HG02973 (cell line): ENCODE results near the gene EDN2.

Source experiments
- ATAC-seq: cut with Tn5 transposase; IDR thresholded peaks from one replicate; pipeline ENCODE4 v1.9.1; 2021; ENCODE audit warnings: moderate library complexity; ENCODE audit not compliant: unreplicated experiment

The EDN2 gene

DNA sequence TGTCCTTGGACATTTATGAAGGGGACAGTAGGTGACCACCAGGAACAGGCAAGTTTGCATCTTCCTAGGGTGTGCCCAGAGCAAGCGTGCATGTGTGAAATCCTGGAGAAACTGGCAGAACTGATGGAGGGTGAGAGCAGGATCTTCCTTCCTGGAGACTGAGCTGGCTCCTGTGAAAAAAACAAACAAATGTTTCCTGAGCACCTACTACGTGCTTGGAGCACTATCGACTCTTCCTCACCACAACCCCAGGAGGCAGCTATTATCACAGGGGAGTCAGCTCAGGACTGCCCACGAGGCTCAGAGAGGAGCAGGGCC, 1.5 kb upstream of the EDN2 start:
- ATAC-seq: no peak

DNA sequence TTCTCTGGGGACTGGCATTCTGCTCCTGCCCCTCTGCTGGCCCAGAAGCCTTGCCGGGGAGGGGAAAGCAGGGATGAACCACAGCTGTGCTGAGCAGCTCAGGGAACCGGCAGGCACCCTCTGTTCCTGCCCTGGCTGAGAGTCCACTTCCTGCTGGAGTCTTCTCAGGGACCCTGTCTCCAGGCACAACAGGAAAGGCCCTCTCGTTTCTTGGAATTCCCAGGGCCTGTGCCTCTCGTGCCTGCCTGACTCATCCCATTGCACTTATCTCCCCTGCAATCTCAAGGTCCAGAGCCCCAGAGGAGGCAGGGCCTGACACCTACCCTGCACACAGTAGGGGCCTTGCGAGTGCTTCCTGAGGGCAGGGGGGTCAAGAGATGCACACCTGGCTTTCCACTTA, 1.1 kb upstream of the EDN2 start:
- no peak for ATAC-seq

DNA sequence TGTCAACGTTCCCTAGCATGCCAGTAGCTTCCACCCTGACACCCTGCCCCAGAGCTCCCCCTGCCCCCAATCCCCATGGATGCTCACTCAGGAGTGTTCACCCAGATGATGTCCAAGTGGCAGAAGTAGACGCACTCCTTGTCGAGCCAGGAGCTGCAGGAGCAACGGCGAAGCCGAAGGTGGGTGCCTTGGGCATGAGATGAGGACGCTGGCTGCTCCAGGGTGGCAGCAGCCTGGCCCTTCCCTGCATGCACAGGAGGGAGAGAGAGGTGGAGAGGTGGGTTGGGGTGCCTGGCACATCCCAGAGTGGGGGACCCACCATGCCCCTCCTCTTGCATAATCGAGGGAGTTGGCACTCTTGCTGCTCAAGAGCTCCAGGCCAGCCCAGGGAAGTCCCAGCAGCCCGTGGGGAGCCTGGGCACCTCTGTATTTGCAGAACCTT, 502 bp downstream of the EDN2 start:
- ATAC-seq: no peak

GRCh38 chr1:41483001-41483850, 1.3 kb downstream of the EDN2 start:
- no peak for ATAC-seq

- no peak for ATAC-seq
Measured at GRCh38 chr1:41482001-41482765, 2.3 kb downstream of the EDN2 start.

DNA sequence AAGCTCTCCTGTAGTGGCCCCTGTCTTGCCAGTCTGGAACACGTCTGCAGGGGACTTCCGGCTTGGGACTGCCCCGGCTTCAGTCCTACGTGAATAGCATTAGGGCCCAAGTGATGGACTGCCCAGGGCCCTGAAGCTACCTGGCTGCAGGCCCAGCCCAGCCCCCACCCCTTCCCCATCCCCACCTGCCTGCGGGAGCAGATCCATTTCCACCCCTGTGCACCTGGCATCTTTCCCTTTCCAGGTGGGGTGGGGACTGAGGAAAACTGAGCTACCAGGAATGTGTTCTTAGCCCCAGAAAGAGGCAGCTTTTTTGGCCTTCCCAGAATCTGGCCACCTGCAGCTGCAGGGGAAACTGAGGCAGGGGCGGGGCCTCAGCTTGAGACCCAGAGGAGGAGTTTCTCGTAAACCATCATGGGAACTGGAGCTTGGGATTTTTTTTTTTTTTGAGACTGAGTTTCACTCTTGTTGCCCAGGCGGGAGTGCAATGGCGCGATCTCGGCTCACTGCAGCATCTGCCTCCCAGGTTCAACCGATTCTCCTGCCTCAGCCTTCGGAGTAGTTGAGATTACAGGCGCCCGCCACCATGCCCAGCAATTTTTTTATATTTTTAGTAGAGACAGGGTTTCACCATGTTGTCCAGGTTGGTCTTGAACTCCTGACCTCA, 3.2 kb downstream of the EDN2 start:
- ATAC-seq: no peak

DNA sequence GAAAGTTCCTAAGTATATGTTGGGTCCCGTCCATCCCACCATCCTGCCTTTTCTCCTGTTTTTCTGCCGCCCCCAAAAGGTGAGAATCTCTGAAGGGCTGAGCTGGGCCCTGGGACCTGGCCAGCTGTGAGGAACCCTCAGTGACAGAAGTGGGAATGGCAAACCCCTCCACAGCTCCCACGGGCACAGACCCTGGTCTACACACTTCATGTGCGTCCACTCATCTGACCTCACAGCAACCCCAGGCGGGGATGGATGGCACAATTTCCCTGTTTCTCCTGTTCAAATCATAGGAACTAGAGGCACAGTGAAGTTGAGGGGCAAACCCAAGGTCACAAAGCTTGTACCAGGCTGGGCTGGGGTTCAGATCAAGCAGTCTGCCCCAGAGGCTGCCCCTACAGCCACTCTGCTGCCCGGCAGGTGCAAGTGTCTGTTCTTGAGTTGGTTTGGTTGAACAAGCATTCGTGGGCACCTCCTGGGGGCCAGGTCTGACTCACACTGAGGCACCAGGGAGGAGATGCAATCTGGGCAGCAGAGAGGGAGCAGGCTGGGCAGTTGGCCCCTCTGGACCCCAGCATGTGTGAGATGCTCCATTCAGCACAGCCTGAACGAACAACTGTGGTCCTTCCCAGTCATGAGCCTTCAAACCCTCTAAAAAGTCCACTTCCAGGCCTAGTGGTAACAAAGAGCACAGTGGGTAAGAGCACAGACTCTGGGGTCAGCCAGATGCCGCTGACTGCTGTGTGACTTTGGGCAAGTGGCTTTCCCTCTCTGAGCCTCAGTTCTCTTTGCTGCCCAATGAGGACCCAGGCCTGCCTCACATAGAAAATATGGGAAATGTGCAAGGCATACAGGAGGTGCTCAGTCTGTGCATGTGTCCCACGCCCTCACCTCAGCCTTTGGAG, 4.0 kb downstream of the EDN2 start:
- ATAC-seq: no peak

DNA sequence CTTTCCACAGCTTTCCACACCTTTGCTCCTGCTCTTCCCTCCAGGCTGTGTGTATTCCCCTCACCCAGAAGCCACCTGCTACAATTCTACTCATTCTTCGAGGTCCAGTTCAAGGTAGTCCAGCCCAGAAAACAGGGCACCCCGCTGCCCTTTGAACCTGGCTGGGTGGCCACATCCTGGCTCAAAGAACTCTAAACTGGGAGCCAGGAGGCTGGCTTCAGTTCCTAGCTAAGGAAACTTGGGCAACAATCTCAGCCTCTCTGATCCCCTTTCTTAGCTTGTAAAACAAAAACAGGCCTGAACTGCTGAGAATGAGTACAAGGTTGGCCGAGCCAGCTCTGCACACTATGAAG, 4.7 kb downstream of the EDN2 start:
- ATAC-seq: no peak

- no peak for ATAC-seq
Measured at GRCh38 chr1:41479000-41479807, 5.3 kb downstream of the EDN2 start.

DNA sequence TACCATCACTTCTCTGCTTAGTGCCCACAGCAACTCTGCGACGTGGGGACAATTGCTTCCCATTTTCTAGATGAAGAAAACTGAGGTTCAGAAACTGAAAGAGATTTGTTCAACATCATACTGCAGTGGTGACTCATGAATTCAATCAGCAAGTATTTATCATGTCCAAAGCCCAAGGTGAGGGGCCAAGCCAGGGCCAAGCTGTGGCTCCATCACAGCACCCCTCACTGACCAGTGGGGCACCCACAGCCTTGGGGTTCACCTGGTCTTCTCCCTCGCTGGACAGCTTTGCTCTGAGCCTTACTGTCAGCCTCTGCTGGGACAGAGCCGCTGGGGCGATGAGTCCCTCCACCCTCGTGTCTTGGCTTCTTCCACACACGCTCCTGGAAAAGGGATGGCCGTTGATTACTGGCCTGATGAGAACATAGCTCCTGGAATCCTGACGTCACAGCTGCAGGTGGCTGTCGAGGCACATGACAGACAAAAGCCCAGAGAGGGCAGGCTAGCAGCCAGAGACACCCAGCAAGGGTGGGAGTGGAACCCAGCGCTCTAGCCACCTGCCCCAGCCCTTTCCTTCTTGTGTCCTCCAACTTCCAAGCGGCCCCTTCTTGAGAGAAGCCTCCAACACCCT, 6.2 kb downstream of the EDN2 start:
- no peak for ATAC-seq

GRCh38 chr1:41476807-41477361, 7.6 kb downstream of the EDN2 start:
- ATAC-seq: no peak

DNA sequence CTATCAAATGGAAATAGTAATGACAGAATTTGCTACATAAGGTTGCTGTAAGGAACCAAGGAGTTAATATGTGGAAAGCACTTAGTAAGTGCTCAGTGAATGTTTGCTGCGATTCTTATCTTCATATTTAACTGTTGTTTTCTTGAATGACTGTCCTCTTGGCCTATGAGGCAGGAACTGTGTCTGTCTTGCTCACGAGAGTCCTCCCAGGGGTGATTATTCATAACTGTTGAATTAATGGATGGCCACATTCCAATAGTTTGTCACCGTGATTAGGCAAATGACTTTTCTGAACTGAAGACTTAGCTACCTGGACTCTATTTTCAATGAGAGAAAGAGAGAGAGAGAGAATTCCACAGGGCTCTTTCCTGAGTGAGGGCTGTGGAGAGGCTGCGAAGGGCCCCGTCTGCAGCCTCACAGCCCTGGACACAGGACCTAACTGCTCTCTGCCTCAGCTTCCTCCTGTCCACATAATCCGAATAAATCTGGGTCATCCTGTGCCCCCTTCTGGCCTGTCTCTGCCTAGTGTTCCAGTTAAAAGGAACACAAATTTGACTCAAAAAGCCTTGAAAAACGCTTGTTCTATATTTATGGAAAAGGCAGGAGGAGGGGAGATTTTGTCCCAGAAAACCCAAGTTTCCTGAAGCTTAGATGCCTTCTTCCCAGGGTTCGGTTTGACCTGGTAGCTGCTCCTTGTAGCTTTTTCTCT, 8.5 kb downstream of the EDN2 start:
- ATAC-seq: no peak

GRCh38 chr1:41475346-41475745, 9.1 kb downstream of the EDN2 start:
- ATAC-seq: no peak

DNA sequence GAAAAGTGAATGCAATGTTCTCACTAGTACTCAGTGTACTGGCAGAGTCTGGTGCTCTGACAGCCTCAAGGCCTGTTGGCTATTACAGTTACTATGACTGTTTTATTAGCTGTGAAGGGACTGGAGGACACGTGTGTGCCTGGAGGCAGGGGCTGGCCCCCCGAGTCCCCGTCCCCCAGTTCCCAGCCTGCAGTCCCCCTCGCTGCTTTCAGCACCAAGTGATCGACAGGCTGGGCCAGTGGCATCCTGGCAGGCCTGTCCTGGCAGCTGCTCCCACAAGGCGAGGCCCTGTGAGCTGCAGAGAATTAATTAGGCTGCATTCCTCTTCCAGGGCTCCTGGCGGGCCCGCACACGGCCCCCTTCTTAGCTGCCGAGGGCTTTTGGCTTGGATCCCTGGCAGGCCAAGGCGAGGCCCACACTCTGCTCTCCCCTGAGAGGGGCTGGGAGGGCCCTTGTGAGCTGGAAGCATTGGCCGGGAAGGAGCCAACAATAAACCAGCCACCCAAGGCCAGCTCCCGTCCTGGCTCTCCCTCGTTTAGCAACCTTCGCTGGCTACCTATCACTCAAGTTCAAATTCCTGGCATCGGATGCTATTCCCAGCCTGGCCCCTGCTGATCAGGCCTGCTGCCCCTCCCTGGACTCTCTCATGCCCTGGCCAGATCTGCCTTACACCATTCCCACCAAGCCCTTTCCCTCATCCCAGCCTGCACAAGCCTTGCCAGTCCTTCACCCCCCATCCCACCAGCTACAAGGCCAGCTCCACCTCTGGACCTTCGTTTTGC, 9.8 kb downstream of the EDN2 start:
- ATAC-seq: no peak

GRCh38 chr1:41473738-41474362, 10.6 kb downstream of the EDN2 start:
- ATAC-seq: no peak

GRCh38 chr1:41471658-41472057, 12.8 kb downstream of the EDN2 start:
- no peak for ATAC-seq

DNA sequence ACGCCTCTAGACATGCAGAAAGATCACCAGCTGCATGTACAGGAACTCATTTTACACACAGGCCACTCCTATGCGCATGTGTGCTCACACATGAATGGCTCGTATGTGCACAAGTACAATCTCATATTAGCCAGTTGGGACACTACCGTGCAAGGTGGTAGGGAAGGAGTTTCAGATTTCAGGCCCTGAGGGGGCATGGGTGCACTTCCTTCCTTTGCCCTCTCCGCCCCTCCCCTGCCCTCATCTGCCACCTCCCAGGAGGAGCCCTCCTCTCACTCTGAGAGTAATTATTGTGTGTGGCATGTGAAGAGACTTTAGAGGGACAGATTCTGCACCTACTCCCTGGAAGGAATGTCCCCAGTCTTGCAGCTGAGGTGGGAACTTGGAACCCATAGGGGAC, 14.8 kb downstream of the EDN2 start:
- no peak for ATAC-seq
